Esophagus muscularis mucosa (tissue), 4 donors: ENCODE data around the gene PLSCR3.

Source experiments
- CTCF ChIP-seq, 3 experiments: fragments of 200-600 bp in 2 of 3; fragments of 450-650 bp in 1 of 3; sonication (generic) in 2 of 3; IDR thresholded peaks; one replicate each; pipeline ENCODE4 v1.5.1; 2017 to 2019; ENCODE audit warnings: antibody characterized with exemption in 3 of 3, mild to moderate bottlenecking in 2 of 3, moderate library complexity in 1 of 3
- EP300 ChIP-seq: sonication (generic); formaldehyde crosslinking; IDR thresholded peaks from one replicate; pipeline ENCODE4 v1.6.1; 2017; ENCODE audit warnings: antibody characterized with exemption
- POLR2A ChIP-seq: fragments of 450-650 bp; IDR thresholded peaks from one replicate; pipeline ENCODE4 v1.6.1; 2017; ENCODE audit warnings: antibody characterized with exemption, moderate library complexity, mild to moderate bottlenecking, low read depth
- POLR2AphosphoS5 ChIP-seq, 2 donors: sonication (generic); formaldehyde crosslinking; IDR thresholded peaks; one replicate each; pipeline ENCODE4 v1.6.1; 2017; ENCODE audit warnings: antibody characterized with exemption in 2 of 2

GRCh38 chr17:7419819-7420610 is 25.7 kb upstream of the PLSCR3 start, which contains the start of gene SPEM1:
- TF ChIP-seq CTCF (IDR thresholded peaks at IDR 0.05) (no peak), POLR2A (no peak), EP300 (no peak), POLR2AphosphoS5 (IDR thresholded peaks at IDR 0.05) (no peak)
